ENCODE data around the gene ELAVL2. TPM values are rescaled to one million over a fixed set of nuclear protein-coding genes. Genes with fewer than 3 reads are reported as not detected.

ELAVL2 gene
- total RNA-seq, 1 experiment from 2014 or later: 16.8 TPM

- Histone ChIP-seq H2AFZ (ENCODE audit: low read length) (no peak overlapping the region), H2AK5ac (ENCODE audit: insufficient read length, low read length) (no peak overlapping the region), H3K4ac (ENCODE audit: low read depth, low read length) (no peak overlapping the region), H3K27ac (ENCODE audit: insufficient read length, low read depth, low read length) (no peak overlapping the region), H2BK20ac (ENCODE audit: low read depth, low read length, poor library complexity, severe bottlenecking) (no peak overlapping the region), H3K4me2 (ENCODE audit: insufficient read depth, insufficient read length, low read length) (no peak overlapping the region), H3K23ac (ENCODE audit: insufficient read length, low read depth, low read length) (no peak overlapping the region), H3K79me2 (ENCODE audit: insufficient read depth, low read length) (peaks cover 3% of the 10 kb centered on the region; the same call in 1 of the 2 replicates), H4K91ac (ENCODE audit: insufficient read length, low read depth, low read length) (no peak overlapping the region), H2BK5ac (ENCODE audit: insufficient read length, low read length) (no peak overlapping the region), H4K5ac (ENCODE audit: insufficient read length, low read depth, low read length) (no peak overlapping the region), H3K56ac (ENCODE audit: insufficient read length, low read depth, low read length) (no peak overlapping the region), H2BK12ac (ENCODE audit: insufficient read length, low read depth, low read length) (no peak overlapping the region), H3K23me2 (ENCODE audit: insufficient read length, low read depth, low read length, poor library complexity, severe bottlenecking) (no peaks in the 10 kb centered on the region), H2BK120ac (ENCODE audit: low read depth, low read length, poor library complexity, severe bottlenecking) (no peak overlapping the region), H3K9me3 (ENCODE audit: control insufficient read depth, low read depth, low read length) (no peaks in the 10 kb centered on the region), H4K20me1 (ENCODE audit: control insufficient read depth, insufficient read depth, insufficient read length) (no peaks in the 10 kb centered on the region), H3K27me3 (ENCODE audit: insufficient read depth, low read length) (no peaks in the 10 kb centered on the region), H3K9ac (ENCODE audit: extremely low read depth, insufficient read length, low read length) (no peak overlapping the region), H3T11ph (ENCODE audit: low read length) (no peak overlapping the region), H3K14ac (ENCODE audit: insufficient read depth, low read length) (no peak overlapping the region), H2BK15ac (ENCODE audit: low read depth, low read length) (no peak overlapping the region), H4K8ac (replicated peaks; ENCODE audit: insufficient read length, low read depth, low read length) (no peak overlapping the region), H3K18ac (ENCODE audit: insufficient read length, low read depth, low read length) (no peak overlapping the region), H3K79me1 (ENCODE audit: insufficient read depth, low read depth, low read length, poor library complexity, severe bottlenecking) (peaks cover 2% of the 10 kb centered on the region), H3K4me1 (ENCODE audit: insufficient read depth, low read length) (peaks cover 7% of the 10 kb centered on the region; the same call in 1 of the 2 replicates)
- H3K27ac Mint-ChIP-seq: no peak overlapping the region
- no peak overlapping the region for H3K4me3 Mint-ChIP-seq
- no peaks in the 10 kb centered on the region for H3K27me3 Mint-ChIP-seq (ENCODE audit: low read depth)
- H3K9me3 Mint-ChIP-seq: no peaks in the 10 kb centered on the region
- no peak for TF ChIP-seq CTCF (conservative IDR thresholded peaks at IDR 0.05)
- H3K36me3 Mint-ChIP-seq (ENCODE audit: insufficient read depth in 1 of 3, low read depth in 3 of 3): peaks cover 0 to 4% (median 2%) of the 10 kb centered on the region in 3 experiments; a peak in 3 of 7 replicates
- WGBS (ENCODE audit: extremely low coverage, insufficient read length, low lambda C conversion rate): no CpG with 5 or more reads among the region's 2 CpGs
- DNase-seq: no peak
- H3K4me1 Mint-ChIP-seq: peaks cover 26 to 31% of the 10 kb centered on the region in 2 experiments
Measured at GRCh38 chr9:23730364-23730763, 95.7 kb downstream of the ELAVL2 start.
